HG03342 (cell line): ENCODE data around the gene CORO6.

Source experiments
- ATAC-seq: cut with Tn5 transposase; IDR thresholded peaks from one replicate; pipeline ENCODE4 v1.9.1; 2021; ENCODE audit warnings: mild to moderate bottlenecking, moderate library complexity; ENCODE audit not compliant: unreplicated experiment

The CORO6 gene

GRCh38 chr17:29567304-29567553 lies 55.5 kb downstream of the CORO6 start:
- ATAC-seq = no peak

- ATAC-seq = no peak
Measured at GRCh38 chr17:29566473-29567303, 56.0 kb downstream of the CORO6 start, which contains the start of gene ABHD15. TSS of gene ABHD15 (minus strand) at chr17:29567037. CDS start at chr17:29566966, 71 bp downstream.

- no peak for ATAC-seq
Measured at GRCh38 chr17:29565643-29566472, 56.9 kb downstream of the CORO6 start.
